ENCODE measurements around the gene MRPS23.
"Not testable (repeated sequence)": the region's sequence is repeated elsewhere in the genome, so short reads cannot be mapped to it uniquely, and the experiment has no call there.

The MRPS23 gene

DNA sequence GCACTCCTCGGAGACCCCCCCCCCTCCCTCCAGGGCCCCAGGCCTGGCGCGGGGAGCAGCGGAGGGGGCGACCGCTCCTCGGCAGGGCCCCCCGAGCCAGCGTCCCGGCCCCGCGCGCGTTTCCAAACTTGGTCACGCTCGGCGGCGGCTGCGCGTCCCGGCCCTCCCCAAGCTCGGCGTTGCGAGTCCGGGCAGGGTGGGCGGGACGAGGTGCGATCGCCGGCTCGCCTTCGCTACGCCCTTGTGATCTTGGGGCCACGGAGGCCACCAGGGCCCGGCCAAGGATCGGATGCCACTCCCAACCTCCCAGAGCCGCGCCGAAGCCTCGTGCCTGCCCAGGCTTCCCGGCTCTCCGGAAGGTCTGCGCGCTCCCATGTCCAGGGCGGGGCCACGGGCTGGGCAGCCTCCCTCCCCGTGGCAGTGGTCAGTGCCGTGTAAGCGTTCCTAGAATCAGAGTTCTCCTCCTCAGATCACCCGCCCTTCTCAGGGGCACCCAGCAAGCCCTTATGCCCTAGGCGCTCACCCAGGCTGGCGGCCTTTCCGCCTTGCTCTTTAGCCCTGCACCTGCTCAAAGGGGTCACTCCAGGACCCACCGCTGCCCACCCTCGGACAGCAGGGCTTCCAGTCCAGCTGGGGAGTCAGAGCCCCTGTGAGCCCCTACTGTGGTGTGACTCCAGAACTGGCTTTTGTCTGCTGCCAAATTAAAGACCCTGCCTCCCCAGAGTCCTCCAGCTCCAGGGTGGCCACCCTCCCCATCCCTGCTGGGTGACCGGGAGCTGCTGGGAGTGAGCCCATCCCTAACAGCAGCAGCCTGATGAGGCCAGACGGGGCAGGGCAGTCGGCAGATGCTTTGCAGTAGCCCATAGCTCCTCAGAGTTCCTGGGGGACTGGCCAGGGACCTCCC, 12.2 kb upstream of the MRPS23 start:
- no peak for ATAC-seq

DNA sequence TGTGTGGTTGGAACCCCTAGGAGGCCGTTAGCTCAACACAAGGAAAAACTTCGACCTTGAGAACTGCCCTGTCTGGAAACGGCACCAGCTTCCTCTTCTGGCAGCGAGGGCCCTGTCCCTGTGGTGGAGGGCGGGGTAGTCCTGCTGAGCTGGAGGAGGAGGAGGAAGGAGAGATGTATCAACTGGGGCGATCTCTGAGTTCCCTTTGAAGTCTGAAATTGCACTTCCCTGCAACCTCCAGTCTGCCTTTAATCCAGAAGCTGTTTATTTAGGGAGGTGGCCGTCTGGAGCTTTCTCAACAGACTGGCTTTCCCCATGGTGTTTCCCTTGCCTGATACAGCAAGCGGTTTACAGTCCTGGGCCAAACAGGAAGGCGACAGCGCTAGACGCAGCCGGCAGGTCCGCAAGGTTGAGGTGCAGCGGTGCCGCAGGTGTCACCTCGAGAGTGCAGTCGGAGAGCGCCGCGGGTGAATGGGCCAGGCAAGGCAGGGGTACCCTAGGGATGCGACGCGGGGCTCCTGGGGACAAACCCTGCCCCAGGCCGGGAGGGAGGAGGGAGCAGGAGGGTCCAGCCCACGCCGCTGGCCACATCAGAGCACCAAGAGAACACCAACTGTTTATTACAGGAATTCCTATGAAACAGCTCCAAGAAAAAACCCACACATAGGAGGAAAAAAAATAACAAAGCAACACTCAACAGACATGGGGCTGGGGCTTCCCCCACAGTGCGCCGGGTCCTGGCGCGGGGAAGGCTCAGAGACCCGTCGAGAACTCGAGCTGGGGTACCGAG, 11.4 kb upstream of the MRPS23 start:
- ATAC-seq: peak; percentile 49 to 62

DNA sequence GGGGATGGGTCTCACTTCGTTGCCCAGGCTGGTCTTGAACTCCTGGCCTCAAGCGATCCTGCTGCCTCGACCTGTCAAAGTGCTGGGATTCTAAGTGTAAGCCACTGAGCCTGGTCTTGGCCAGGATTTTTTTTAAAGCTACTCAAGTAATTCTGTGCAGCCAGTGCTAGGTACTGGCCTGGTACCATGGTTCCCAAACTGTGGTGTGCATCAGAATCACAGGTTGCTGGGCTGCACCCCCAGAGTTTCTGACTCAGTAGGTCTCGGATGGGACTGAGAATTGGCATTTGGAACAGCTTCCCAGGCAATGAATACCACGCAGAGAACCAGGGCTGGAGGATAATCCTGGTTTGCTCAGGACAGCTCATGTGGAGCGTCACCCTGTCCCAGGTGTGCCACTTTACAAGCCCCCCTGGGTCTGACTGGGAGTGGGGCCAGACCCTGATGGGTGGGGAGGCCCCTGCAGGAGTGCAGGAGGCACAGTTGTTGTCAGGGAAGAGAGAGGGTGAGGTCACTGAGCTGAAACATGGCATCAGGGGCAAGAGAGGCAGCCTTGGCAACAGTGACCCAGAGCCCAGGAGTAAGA, 10.7 kb upstream of the MRPS23 start:
- ATAC-seq: no peak

DNA sequence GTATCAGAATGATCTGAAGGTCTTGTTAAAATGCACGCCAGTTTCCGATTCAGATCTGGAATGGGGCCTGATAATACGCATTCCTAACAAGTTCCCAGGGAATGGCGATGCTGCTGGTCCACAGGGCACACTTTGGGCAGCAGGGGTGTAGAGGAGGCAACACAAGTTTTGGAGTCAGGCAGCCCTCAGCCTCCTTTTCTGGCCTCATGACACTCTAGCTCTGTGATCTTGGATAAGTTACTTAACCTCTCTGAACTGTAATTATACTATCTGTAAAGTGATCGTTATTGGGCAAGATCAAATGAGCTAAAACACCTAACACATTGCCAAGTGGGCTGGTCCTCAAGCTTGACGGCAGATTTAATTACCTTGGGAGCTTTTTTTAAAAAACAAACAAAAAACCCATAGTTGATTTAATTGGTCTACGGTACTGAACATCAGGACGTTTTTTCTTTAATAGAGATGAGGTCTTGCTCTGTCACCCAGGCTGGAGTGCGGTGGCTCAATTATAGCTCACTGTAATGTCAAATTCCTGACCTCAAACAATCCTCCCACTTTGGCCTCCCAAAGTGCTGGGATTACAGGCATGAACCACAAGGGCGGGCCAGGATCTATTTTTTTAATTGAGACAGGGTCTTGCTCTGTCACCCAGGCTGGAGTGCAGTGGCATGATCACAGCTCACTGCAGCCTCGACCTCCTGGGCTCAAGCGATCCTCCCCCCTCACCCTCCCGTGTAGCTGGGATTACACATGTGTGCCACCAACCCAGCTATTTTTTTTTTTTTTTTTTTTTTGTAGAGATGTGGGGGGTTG, 10.0 kb upstream of the MRPS23 start:
- ATAC-seq: no peak

DNA sequence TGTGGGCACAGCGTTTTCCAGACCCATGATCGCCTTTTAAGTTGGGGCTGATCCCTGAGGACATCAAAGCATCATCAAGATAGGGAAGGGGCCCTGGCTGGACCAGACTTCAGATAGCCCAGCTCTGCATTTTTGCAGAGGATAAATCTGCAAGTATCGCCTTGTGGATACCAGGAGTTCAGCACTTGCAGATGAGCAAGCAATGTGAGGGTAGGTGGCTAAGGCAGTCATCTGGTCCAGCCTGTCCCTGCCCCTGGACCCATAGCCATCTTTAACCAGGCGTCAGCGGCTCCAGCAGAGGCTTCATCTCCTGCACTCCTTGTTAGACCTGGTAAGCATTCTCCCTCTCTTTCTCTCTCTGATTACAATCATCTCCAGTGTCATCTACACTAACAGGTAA, 9.0 kb upstream of the MRPS23 start:
- ATAC-seq: no peak

DNA sequence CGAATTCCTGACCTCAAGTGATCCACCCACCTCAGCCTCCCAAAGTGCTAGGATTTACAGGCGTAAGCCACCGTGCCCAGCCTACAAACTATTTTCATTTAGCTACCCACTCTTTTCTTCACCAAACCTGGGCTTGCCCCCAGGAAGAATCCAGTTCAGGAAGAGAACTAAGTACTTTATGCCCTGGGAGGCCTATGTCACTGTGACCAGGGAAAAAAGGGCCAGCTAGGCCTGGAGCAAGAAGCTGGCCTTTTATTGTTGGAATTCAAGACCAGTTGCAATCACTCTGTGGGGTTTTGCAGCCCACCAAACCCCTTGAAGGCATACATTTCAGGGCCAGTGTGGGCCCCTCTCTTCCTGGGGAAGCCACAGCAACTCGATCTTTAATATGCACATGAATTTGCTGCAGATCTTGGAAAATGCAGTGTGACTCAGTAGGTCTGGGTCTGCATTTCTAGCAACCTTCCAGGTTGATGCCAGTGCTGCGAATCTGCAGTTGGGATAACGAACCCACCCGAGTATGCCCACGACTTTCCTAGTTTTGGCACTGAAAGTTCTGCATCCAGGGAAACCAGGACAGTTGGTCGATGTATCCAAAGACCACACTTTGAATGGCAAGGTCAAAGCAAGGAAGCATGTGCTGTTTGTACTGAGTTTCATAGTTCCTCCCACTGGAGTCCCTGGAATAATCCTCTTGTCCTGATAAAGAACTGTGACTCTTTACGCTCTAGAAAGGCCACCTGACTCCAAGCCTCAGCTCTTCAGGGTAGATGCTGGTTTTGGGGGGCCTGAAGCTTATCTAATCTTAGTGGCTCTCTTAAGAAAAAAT, 7.2 kb upstream of the MRPS23 start:
- no peak for ATAC-seq

DNA sequence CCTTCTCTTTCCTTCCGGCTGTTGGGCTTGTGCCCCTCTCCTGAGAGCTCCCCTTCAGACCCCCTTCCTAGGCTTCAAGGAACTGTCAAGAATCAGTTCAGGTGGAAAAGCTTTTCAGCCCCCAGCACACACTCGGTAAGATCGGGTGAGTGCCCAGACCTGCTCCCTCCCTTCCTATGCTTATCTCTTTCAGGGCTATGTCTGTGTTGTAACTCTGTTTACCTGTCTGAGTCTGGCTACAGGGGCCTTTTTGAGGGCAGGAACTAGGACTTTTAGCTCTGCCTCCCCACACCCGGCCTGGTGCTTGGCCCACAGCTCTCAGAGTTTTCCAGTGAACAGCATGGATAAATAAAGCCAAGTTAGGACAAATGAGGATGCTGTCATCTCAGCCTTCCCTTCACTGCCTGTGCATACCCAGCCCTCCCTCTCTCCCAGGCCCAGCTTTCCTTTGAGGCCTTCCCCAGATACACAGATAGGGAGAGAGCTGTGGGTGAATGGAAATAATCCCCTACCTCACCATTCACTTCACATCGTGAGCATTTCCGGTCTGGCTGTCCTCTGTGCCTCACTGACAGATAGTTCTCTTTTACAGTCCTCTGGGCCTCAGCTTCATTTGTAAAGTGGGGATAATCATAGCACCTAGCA, 5.7 kb upstream of the MRPS23 start:
- ATAC-seq: no peak

DNA sequence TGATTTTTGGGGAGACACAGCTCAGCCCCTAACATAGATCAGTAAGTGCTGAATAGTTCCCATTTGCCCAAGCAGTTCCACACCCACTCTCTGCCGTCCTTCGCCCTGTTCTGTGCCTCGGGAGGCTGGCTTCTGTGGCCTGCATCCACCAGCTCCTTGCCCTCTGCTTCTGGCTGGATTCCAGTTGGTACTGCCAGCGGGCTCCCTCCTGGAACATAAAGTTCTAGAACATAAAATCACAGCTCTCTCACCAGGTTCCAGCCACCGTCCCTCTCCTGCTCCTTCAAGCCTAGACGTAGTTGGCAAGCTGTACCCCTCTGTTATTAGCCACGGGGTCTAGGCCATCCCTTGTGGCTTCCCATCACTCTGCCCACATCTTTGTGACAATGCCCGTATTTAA, 3.9 kb upstream of the MRPS23 start:
- no peak for ATAC-seq

DNA sequence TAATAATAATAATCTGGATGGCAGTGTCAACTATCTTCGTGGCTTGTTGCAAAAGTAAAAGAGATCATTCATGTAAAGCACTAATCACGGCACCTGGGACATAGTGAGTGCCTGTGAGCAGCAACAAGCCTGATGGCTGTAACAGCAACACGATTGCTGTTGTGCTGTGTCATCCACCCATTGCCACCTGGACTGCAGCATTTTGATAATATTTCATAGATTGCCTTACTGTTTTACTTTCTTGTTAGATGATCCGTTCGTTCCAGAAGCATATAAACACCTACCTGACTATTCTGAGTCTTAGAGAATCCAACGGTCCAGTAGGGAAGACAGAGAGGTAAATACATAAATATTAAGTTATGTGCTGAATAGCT, 3.1 kb upstream of the MRPS23 start:
- ATAC-seq: no peak

DNA sequence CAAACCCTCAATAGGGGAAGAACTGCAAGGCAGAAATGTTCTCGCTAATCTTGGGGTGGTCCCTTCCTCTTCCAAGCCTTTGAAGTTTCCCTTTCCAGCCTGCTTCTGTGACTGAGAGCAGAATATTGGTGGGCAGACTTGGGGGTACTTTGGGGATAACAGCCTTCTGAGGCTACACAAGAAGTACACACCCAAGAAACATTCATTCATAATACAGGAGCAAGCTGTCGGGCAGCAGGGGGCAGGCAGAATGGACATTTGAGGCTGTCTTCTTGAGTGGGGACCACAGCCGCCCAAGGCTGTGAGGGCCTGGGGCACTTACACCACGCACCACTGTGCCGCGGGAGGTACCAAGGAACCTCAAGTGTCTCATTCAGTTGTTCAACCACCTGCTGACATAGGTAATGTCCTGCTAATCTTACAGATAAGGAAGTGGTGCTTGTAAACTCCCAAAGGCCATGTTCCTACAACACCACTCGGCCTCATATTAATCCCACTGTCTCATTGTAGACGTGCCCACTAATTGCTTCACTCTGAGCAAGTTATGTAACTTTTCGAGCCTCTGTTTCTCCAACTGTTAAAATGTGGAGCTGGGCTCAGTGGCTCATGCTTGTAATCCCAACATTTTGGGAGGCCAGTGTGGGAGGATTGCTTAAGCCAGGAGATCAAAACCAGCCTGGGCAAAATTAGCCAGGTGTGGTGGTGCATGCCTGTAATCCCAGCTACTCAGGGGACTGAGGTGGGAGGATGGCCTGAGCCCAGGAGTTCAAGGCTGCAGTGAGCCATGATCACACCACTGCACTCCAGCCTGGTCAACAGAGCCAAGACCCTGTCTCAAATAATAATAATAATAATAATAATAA, 2.5 kb upstream of the MRPS23 start:
- ATAC-seq: no peak

DNA sequence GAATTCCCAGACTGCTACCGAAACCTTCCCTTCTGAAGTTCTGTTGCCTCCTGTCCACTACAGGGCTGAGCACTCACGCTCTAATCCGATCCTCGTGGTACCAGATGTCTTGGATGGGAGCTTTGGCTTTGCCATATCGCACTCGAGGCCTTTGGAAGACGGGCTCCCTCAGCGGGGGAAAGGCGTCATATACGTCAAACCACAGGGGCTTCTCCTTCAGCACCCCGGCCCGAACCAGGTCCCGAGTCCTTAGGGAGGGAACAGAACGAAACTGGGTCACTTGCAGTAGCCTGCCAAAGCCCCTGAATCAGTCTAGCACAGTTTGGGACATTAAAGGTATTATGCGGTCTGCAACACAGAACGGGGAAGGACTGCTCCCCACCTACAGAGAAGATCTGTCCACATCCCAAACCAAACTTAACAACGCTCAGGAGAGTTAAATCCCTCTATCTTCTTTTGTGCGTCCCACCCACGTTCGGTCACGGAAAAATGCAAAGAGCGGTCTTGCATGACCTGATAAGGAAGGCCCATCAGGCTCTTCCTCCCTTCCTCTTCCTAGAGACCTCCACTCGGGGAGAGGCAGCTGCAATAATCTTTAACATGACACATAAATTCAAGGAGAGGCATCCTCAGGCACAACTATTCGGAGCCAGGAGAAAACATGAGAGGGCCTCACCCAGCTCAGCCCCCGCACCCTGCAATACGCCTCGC, 526 bp downstream of the MRPS23 start:
- peak; percentile 25 to 30 for ATAC-seq

DNA sequence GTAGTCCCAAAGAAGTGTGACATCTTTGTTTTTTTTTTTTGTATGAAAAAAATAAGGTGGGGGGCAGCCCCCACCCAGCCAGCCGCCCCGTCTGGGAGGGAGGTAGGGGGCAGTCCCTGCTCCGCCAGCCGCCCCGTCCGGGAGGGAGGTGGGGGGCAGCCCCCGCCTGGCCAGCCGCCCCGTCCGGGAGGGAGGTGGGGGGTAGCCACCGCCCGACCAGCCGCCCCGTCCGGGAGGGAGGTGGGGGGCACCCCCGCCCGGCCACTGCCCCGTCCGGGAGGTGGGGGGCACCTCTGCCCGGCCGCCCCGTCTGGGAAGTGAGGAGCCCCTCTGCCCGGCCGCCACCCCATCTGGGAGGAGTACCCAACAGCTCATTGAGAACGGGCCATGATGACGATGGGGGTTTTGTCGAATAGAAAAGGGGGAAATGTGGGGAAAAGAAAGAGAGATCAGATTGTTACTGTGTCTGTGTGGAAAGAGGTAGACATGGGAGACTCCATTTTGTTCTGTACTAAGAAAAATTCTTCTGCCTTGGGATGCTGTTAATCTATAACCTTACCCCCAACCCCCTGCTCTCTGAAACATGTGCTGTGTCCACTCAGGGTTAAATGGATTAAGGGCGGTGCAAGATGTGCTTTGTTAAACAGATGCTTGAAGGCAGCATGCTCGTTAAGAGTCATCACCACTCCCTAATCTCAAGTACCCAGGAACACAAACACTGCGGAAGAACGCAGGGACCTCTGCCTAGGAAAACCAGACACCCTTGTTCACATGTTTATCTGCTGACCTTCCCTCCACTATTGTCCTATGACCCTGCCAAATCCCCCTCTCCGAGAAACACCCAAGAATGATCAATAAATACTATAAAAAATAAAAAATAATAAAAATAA, 3.5 kb downstream of the MRPS23 start:
- not testable (repeated sequence) for ATAC-seq

DNA sequence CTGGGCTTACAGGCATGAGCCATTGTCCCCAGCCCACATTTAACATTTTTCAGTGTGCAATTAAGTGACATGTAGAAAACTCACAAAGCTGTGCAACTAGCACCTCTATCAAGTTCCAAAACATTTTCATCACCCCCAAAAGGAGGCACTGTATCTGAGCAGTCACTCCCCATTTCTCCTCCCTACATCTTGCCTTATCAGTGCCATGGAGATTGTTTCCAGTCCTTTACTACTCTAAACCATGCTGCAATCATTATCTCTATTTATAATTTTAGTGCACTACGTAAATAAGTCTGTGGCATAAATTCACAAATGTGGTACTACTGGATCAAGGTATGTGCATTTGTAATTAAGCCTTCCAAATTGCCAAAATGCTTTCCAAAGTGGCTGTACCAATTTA, 7.6 kb downstream of the MRPS23 start:
- ATAC-seq: no peak

DNA sequence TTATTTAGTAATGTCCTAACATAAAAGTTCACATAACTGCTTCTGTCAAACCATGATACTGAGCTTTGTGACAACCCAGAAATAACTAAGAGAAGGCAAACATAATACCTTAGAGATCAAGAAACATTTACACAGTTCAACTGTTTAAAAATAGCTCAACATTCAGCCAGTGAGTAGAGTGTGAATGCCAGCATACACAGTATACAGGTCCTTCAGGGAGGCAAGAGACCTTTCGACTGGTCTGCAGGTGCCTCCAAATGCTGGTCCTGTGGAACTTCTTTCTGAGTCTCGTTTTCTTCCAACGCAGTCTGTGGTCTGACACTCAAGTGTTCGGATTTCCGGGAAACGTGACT, 10.3 kb downstream of the MRPS23 start:
- no peak for ATAC-seq

DNA sequence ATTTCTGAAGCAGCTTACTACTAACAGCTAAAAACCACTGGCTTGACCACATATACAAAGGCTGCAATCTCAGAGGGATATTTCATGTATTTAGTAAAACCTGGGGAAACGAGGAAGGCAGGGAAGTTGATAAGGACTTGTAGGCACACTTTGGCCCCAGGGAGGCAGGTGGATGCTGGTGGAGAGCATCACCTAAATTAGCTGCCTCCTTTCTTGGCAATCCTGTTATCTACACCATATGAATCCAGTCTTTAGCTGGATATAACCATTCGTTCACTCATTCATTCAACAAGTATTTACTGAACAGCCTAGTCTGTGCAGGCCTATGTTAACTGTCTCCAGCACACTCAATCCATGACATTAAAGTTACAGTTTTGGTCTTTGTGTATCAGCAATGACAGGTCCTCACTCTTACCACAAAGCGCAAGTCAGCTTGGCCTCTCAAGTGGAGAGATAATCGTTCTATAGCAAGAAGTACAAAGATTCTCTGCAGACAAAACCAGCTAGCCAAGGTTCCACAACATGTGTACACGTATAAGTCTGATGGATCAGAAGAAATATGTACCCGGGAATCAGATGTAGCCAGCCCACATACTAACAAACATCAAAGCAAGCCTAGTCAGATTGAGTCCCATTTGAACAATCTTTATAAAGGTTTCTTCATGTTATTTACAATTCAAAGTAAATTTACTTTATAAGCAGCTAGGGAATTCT, 10.8 kb downstream of the MRPS23 start:
- no peak for ATAC-seq

DNA sequence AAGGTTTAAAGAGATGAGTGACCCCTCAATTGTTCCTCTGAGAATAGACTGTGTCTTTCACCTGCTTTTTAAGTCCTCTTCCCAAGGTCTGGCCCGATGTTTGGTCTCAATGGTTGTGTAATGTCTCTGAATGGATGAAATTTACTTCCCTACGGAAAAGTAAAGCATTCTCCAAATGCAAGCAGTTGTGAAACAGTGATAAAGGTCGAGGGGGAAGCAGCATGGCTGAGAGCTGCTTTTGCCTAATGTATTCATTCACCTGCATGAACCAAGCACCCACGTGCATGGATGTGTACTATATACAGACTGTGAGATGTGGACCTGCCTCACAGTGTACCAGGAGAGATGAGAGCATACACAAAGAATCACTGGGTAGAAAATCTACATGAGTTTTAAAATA, 11.4 kb downstream of the MRPS23 start:
- no peak for ATAC-seq

DNA sequence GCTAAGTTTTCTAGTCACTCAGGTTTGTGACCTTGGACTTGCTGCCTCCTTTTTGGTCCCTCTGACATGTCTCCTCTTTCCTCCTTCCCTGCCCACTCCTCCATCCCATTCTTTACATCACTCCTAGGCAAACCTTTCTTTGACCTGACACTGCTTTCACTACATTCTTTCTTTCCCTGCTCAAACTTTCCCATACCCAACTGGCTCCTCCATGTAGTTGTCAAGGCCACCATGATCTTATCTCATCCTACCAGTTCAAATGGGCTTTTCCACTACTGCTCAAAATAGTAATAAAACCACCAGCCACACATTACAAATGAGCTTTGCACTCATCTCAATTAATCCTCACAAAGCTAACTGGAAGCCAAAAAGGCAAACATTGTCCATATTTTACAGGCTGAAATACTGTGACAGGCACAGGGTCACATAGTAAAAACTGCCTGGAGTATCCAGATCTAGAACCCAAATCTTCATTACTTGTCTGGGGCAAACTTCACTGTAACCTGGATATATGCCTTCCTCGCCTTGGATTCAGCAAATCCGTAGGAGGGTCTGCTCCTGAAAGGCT, 14.4 kb downstream of the MRPS23 start:
- ATAC-seq: no peak
